Panc1 (cell line): ENCODE measurements around the gene RBMS1. TPM values are rescaled to one million over a fixed set of nuclear protein-coding genes. Genes with fewer than 3 reads are reported as not detected.

Experiments
- ATAC-seq: fragments of 200-7000 bp; cut with Tn5 transposase; 2 replicates; pipeline ENCODE4 v1.9.1; 2020; ENCODE audit warnings: mild to moderate bottlenecking, moderate library complexity
- BruUV-seq: library from RNA; stranded (reverse); fragments of 400-500 nt; replicated peaks from 2 replicates; lab custom pipeline; 2021; lab: Mats Ljungman, UMichigan
- CTCF ChIA-PET: fragments of 300-600 bp; sonication (Branson Sonifier 250); formaldehyde crosslinking; loops from one replicate; lab custom pipeline; 2022; ENCODE audit warnings: antibody characterized with exemption; lab: Charles Lee
- POLR2A ChIA-PET: fragments of 300-600 bp; sonication (Branson Sonifier 250); formaldehyde crosslinking; loops from one replicate; lab custom pipeline; 2022; ENCODE audit warnings: antibody characterized with exemption; lab: Charles Lee
- DNase-seq: peaks from one replicate; pipeline ENCODE4 v3.0.0-alpha.2; 2010; ENCODE audit warnings: low read depth, low spot score
- H3K27ac ChIP-seq: 2 replicates; pipeline ENCODE4 v1.5.1; 2011; ENCODE audit warnings: mild to moderate bottlenecking, low read length, inconsistent platforms
- H3K27me3 ChIP-seq: fragments of 200-500 bp; sonication (Bioruptor generic); 2 replicates; pipeline ENCODE4 v1.6.0; 2014; ENCODE audit warnings: low read length, inconsistent platforms; ENCODE audit not compliant: control insufficient read depth, insufficient read depth
- H3K36me3 ChIP-seq: fragments of 200-500 bp; sonication (Bioruptor generic); 2 replicates; pipeline ENCODE4 v1.5.1; 2014; ENCODE audit warnings: inconsistent platforms, mild to moderate bottlenecking, low read length, moderate library complexity; ENCODE audit not compliant: control insufficient read depth, insufficient read depth
- H3K4me1 ChIP-seq: 2 replicates; pipeline ENCODE4 v1.5.1; 2011; ENCODE audit warnings: inconsistent platforms, mild to moderate bottlenecking, low read length, moderate library complexity; ENCODE audit not compliant: control insufficient read depth, insufficient read depth
- H3K4me3 ChIP-seq, 2 experiments: 2 replicates each; pipeline ENCODE4 v1.5.1; 2011 to 2012; ENCODE audit warnings: low read depth in 2 of 2, low read length in 2 of 2, mild to moderate bottlenecking in 2 of 2, inconsistent platforms in 1 of 2, moderate library complexity in 1 of 2
- H3K9me3 ChIP-seq: fragments of 200-500 bp; sonication (Bioruptor generic); 2 replicates; pipeline ENCODE4 v1.5.1; 2014; ENCODE audit warnings: low read depth, mild to moderate bottlenecking, inconsistent platforms, low read length, moderate library complexity; ENCODE audit not compliant: control insufficient read depth, insufficient read depth
- CTCF ChIP-seq: fragments of 450-650 bp; IDR thresholded peaks from 2 replicates; pipeline ENCODE4 v1.5.1; 2017; ENCODE audit warnings: mild to moderate bottlenecking
- POLR2AphosphoS5 ChIP-seq: IDR thresholded peaks from 2 replicates; pipeline ENCODE4 v1.6.1; 2012; ENCODE audit warnings: mild to moderate bottlenecking, low read depth, low read length, moderate library complexity
- REST ChIP-seq, 2 experiments: IDR thresholded peaks; 2 replicates each; pipeline ENCODE4 v1.6.1; 2011 to 2012; ENCODE audit warnings: low read depth in 2 of 2, control low read depth in 1 of 2, low read length in 1 of 2, mild to moderate bottlenecking in 1 of 2, moderate library complexity in 1 of 2; ENCODE audit not compliant: insufficient read depth in 1 of 2
- SIN3A ChIP-seq: IDR thresholded peaks from 2 replicates; pipeline ENCODE4 v1.6.1; 2012; ENCODE audit warnings: low read depth, mild to moderate bottlenecking, low read length, moderate library complexity, borderline replicate concordance; ENCODE audit not compliant: insufficient read depth
- TCF7L2 ChIP-seq: IDR thresholded peaks from 2 replicates; pipeline ENCODE4 v1.6.1; 2011; ENCODE audit warnings: mild to moderate bottlenecking, low read depth, low read length, inconsistent platforms
- in situ Hi-C: cut with HindIII; loops from 2 replicates; pipeline ENCODE4 v1.10.0; 2016; ENCODE audit warnings: low sequenced_read_pairs, low pct_unique_long_range_greater_than_20kb
- intact Hi-C: fragments of 100-400 bp; cut with micrococcal nuclease; formaldehyde crosslinking; loops from one replicate; pipeline ENCODE4 v1.10.0; 2022; ENCODE audit not compliant: unreplicated experiment
- total RNA-seq: library from RNA; stranded (reverse); gene quantifications from one replicate; pipeline ENCODE4 v1.2.1, GENCODE V29; 2021; ENCODE audit not compliant: unreplicated experiment

Gene RBMS1
- total RNA-seq, 1 experiment from 2014 or later: 67.0 TPM

GRCh38 chr2:160454070-160454797, 39.4 kb downstream of the RBMS1 start:
- intact Hi-C loops: no loop called here
- in situ Hi-C loops: no loop called here
- ChIA-PET POLR2A (no interaction called here), CTCF (no interaction called here)
- DNase-seq (no peak), ATAC-seq (no peak)
- no TSS peak for BruUV-seq
- H3K36me3 ChIP-seq: no peaks in the 10 kb centered on the region
- TF ChIP-seq POLR2AphosphoS5 (no peak), SIN3A (no peak), REST (IDR thresholded peaks at IDR 0.05; ENCODE audit: insufficient read depth in 1 of 2, low read depth in 2 of 2, low read length in 1 of 2) (no peak), TCF7L2 (no peak), CTCF (no peak)
- H3K27ac ChIP-seq: no peak overlapping the region
- H3K9me3 ChIP-seq: no peaks in the 10 kb centered on the region
- H3K4me3 ChIP-seq: no peak overlapping the region
- no peaks in the 10 kb centered on the region for H3K27me3 ChIP-seq
- H3K4me1 ChIP-seq: peaks cover 7% of the 10 kb centered on the region; the same call in 1 of the 2 replicates

GRCh38 chr2:160453111-160453820, 40.3 kb downstream of the RBMS1 start:
- no peaks in the 10 kb centered on the region for H3K27me3 ChIP-seq
- ATAC-seq (no peak), DNase-seq (no peak)
- H3K9me3 ChIP-seq: no peaks in the 10 kb centered on the region
- no TSS peak for BruUV-seq
- ChIA-PET CTCF (no interaction called here), POLR2A (no interaction called here)
- H3K36me3 ChIP-seq: no peaks in the 10 kb centered on the region
- no peak overlapping the region for H3K27ac ChIP-seq
- H3K4me3 ChIP-seq: no peak overlapping the region
- in situ Hi-C loops (no loop called here), intact Hi-C loops (no loop called here)
- TF ChIP-seq POLR2AphosphoS5 (no peak), TCF7L2 (no peak), REST (IDR thresholded peaks at IDR 0.05; ENCODE audit: insufficient read depth in 1 of 2, low read depth in 2 of 2, low read length in 1 of 2) (no peak), CTCF (no peak), SIN3A (no peak)
- H3K4me1 ChIP-seq: peaks cover 7% of the 10 kb centered on the region; the same call in 1 of the 2 replicates
